ENCODE data around the gene FAM227B.
"Not testable (repeated sequence)": the region's sequence is repeated elsewhere in the genome, so short reads cannot be mapped to it uniquely, and the experiment has no call there.

The FAM227B gene

DNA sequence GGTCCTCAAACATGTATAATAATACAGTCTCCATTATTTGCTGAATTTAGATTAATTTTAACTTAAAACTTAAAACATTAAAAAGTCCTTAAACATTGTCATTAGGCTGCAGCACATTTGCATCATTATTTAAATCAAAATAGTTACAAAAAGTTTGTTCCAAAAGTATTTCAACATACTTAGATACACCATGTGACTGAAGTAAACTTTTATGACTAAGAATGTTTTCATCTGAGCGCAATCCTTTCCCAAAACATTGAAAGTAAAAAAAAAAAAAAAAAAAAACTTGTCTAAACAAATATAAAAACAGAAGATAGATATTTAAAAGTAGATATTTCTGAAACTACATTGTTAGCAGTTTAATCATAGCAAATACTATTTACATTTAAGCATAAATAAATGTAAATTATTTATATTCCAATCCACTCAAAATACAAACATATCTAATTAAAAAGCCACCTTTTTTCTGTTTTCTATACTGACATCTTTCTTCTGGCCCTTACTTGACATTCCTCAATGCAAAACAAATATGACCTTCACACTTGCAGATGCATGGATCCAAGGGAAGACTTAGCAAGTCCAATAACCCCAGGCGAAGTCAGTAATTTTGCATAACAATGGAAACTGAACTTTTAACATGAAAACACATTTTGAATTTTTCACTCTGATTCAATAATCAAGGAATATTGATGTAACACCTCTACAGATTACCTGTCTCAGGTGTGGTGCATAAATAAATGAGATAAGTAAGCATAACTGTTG lies 10.3 kb downstream of the FAM227B start:
- no peak for DNase-seq (ENCODE audit: low spot score)

DNA sequence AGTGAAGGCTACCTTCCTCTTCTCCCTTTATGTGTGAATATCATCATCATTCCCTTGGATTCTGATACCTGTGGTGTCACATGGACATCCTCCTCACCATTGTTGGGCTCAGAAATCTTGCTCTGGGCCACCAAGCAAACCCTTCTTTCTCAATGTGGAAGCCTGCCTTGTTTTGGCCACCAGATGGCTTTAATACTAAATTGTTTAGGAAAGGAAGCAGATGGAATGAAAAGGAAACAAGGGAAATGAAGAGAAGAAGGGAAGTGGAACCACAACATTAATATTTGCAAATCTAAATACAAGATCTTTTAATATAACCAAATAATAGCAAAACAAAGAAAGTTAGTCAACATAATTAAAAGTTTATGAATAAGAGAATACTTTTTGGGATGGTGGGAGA lies 14.0 kb downstream of the FAM227B start:
- DNase-seq (ENCODE audit: low spot score), result no peak

DNA sequence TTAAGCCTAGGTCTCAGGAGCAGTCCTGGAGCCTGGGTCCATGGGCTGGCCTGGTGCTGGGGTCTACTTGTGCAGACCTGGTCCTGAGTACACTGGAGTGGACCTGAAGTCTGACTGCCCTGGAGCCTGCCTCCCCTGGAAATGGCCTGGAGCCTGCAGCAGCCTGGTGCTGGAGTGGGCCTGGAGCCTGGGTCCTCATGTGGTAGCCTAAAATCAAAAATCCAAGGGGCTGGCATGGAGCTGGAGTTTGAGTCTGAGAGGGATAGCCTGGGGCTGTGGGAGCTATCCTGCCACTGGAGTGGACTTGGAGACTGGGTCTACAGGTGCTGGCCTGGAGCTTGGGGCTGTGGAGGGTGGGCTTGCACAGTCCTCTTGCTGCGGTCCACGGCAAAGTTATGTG lies 15.0 kb downstream of the FAM227B start:
- DNase-seq (ENCODE audit: low spot score), result no peak

DNA sequence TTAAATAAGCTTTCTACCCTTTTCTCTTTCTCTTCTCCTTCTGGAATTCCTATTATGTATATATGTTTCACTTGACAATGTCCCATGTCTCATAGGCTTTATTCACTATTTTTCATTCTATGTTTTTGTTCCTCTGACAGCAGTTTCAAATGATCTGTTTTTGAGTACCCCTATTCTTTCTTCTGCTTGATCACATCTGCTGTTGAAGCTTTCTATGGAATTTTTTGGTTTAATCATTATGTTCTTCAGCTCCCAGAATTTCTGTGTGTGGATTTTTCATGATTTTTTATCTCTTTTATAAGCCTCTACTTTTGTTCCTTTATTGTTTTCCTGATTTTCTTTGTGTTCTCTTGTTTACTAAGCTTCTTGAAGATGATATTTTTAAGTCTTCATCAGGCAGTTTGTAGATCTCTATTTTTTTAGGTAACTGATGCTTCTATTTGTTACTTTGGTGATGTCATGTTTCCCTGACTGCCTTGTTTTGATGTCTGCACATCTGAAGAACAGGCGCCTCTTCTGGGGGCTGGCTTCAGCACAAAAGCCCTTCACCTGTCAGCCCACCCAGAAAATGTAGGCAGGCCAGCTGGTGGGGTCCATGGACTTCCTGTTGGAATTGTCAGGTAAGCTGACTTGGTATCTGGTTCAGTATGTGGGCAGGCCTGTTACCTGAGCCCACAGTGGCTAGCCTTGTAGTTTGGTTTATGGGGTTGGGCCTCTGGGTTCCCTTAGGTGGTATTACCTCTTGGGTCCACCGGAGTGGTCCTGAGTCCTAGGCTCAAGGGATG lies 15.8 kb downstream of the FAM227B start:
- DNase-seq (ENCODE audit: low spot score), result no peak

DNA sequence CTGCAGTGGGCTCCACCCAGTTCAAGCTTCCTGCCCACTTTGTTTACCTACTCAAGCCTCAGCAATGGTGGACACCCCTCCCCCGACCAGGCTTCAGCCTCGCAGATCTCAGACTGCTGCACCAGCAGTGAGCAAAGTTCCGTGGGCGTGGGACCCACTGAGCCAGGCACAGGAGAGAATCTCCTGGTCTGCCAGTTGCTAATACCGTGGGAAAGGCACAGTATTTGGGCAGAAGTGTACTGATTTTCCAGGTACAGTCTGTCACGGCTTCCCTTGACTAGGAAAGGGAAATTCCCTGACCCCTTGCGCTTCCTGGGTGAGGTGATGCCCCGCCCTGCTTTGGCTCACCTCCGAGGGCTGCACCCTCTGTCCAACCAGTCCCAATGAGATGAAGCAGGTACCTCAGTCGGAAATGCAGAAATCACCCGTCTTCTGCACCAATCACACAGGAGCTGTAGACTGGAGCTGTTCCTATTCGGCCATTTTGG lies 27.7 kb downstream of the FAM227B start:
- not testable (repeated sequence) for DNase-seq (ENCODE audit: low spot score)

DNA sequence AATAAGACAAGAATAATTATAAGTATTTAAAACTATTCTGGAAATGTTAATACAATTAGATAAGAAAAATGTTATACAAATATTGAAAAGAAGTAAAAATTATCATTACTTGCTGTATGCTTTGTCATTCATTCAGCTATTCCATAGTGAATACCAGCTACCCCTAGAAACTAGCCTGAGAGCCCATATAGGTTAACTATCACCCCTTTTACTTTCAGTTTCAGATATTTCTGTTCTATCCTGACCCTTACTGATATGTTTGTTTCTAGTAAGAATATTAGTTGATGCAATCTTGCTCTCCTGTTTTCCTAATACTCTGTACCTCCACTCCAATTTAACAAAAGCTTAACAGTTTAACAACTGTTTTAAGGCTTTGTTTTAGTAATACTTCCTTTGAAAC lies 31.6 kb downstream of the FAM227B start:
- DNase-seq (ENCODE audit: low spot score), result no peak

DNA sequence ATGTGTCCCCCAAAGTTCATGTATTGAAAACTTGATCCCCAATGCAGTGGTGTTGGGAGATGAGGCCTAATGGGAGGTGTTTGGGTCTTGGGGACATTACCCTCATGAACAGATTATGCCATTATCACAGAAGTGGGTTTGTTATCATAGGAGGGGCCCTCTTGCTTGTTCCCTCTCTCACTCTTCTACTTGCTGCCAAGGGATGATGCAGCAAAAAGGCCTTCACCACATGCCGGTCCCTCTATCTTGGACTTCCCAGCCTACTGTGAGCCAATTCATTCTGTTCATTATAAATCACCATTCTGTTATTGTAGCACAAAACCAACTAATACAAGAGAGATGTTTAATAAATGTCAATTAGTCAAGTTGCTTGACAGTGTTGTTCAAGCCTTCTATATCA lies 47.2 kb downstream of the FAM227B start:
- no peak for DNase-seq (ENCODE audit: low spot score)

DNA sequence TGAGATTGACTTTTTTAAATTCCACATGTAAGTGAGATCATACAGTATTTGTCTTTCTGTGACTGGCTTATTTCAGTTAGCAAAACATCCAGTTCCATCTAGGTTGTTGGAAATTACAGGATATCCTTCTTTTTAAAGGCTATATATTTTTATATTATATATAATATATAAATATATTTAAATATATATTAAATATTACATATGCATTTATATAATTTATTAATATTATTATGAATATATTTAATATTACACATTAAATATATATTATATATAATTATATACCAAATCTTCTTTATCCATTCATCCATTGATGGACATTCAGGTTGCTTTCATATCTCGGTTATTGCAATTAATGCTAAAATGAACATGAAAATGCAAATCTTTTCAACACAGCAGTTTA lies 49.9 kb downstream of the FAM227B start:
- no peak for DNase-seq (ENCODE audit: low spot score)

DNA sequence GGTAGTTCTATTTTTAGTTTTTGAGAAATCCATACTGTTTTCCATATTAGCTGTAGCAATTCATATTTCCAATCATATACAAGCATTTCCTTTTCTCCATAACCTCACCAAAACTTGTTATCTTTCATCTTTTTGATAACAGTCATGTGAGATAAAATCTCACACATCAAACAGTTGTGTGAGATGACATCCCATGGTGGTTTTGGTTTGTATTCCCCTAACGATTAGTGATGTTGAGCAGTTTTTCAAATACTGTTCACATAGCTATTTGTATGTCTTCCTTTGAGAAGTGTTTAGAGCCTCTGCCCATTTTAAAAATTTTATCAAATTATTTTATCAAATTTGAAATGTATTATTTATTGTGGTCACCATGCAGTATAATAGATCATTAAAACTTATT lies 50.4 kb downstream of the FAM227B start:
- no peak for DNase-seq (ENCODE audit: low spot score)

DNA sequence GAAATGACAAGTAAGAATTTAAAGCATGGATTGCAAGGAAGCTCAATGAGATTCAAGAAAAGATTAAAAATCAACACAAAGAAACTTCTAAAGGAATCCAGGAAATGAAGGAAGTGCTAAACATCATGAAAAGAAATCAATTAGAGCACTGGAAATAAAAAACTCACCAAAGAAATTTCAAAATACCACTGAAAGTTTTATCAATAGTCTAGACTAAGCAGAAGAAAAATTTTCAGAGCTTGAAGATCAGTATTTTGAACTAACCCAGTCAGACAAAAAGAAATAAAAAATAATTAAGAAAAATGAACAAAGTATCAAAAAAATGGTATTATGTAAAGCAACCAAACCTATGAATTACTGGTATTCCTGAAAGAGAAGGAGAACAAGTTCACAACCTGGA lies 60.6 kb downstream of the FAM227B start:
- DNase-seq (ENCODE audit: low spot score), result no peak

DNA sequence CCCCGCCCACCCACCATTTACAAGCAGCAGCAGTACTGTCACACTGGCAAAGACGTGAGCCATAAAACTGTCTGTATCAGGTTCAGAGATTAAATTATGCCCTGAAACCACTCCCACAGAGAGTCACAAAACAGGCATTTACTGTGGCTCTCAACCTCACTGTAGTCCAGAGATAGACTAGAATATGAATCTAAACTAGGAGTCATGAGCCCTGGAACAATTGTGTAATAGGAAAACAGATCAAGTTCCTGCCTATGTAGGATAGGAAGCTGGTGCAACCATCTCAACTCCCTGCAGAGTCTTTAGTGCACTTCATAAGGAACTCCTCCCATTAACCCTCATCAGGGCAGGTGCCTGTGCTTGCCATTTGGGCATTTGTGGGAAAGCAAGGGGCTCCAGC lies 61.7 kb downstream of the FAM227B start:
- no peak for DNase-seq (ENCODE audit: low spot score)

DNA sequence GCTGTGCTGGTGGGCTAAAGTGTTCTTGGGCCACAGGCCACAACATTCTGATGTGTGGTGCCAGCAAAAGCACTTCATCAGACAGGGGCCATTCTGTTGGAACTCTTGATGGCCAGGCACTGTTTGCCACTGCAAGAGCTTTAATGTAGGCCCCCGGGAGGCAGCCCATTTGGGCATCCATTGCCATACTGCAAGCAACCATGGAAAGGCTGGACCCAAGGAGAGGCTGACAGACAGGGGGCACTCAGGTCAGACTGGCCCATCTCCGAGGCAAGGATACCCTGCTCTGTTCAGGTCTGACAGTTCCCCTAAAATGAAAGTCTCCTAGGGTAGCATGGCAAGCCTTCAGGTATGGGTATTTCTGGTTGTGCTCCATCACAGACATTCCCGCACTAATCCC lies 64.2 kb downstream of the FAM227B start:
- no peak for DNase-seq (ENCODE audit: low spot score)

DNA sequence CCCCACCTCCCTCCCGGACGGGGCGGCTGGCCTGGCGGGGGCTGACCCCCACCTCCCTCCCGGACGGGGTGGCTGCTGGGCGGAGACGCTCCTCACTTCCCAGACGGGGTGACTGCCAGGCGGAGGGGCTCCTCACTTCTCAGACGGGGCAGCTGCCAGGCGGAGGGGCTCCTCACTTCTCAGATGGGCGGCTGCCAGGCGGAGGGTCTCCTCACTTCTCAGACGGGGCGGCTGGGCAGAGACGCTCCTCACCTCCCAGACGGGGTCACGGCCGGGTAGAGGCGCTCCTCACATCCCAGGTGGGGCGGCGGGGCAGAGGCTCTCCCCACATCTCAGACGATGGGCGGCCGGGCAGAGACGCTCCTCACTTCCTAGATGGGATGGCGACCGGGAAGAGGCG lies 70.3 kb downstream of the FAM227B start:
- not testable (repeated sequence) for DNase-seq (ENCODE audit: low spot score)

DNA sequence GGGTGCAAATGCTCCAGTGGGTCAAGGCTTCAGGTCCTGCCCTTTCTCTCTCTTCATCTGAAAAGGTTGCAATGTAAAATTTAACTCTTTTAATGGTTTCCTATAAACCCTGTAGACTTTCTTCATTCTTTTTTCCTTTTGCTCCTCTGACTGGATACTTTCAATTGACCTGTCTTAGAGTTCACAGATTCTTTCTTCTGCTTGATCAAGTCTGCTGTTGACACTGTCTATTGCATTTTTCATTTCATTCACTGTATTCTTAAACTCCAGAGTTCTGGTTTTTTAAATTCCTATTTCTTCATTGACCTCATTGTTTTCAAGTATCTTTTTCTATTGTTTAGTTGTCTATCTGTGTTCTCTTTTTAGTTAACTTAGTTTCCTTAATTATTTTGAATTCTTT lies 82.1 kb downstream of the FAM227B start:
- no peak for DNase-seq (ENCODE audit: low spot score)

DNA sequence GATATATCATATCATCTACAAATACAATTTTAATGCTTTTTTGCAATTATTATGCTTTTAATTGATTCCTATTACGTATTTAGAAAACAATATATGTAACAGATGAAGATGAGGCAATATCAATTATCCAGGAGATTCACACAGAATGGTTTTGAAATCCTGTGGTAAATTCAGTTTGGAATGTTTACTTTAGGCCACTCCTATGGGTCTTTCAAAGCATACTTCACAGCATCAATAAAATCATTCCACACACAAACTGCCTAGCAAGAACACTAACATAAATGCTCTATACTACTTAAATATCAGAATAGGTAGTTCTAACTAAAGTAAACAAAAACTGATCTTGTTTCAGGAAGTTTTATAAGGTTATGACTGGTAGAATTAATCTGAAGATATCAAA lies 90.5 kb downstream of the FAM227B start:
- DNase-seq (ENCODE audit: low spot score), result no peak

DNA sequence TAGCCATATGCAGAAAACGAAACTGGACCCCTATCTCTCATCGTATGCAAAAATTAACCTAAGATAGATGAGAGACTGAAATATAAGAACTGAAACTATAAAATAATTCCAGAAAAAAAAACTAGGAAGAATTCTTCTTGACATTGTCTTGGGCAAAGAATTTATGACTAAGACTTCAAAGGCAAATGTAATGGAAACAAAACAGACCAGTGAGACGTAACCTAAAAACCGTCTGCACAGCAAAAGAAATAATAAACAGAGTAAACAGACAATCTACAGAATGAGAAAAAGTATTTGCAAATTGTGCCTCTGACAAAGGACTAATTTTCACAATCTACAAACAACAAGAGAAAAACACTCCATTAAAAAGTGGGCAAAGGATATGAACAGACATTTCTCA lies 92.3 kb downstream of the FAM227B start:
- no peak for DNase-seq (ENCODE audit: low spot score)

DNA sequence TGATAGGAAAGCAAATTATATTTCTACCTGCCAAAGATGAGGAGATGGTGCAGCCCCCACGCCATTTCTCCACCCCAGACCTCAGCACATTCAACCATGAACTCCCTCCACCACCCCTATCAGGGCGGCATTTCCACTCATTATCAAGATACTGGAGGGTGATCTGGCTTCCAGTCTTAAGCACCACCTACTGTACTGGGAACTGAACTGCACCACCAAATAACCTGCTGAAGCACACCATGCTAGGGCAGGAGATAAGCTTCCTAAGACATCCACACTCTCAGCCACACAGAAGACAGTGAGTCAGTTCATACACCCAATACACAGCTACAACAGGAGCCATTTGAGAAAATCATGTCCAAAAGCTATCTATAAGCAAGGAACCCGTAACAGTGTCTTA lies 98.8 kb downstream of the FAM227B start:
- no peak for DNase-seq (ENCODE audit: low spot score)

DNA sequence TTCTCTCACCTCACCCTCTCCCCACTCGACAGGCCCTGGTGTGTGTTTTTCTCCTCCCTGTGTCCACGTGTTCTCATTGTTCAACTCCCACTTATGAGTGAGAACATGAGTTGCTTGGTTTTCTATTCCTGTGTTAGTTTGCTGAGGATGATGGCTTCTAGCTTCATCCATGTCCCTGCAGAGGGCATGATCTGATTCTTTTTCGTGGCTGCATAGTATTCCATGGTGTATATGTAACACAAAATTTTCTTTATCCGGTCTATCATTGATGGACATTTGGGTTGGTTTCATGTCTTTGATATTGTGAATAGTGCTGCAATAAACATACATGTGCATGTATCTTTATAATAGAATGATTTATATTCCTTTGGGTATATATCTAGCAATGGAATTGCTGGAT lies 107.9 kb downstream of the FAM227B start:
- DNase-seq (ENCODE audit: low spot score), result not testable (repeated sequence)

DNA sequence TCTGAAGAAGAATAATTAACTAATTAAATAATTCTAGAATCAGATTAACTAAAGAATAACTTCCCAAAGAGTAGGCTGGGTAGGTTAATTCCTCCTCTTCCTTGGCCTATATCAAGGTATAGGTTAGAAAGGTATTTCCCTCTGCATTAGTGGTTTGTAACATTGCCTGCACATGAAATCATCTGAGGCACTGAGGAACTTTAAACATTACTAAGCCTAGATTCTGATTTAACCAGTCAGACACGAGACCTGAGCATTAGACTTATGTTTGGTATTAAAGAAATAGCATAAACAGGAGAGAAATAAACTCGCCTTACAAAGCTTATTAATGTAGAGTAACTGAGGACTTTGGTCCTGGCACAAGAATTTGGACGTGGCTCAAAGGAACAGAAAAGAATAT lies 113.4 kb downstream of the FAM227B start:
- DNase-seq (ENCODE audit: low spot score), result no peak

DNA sequence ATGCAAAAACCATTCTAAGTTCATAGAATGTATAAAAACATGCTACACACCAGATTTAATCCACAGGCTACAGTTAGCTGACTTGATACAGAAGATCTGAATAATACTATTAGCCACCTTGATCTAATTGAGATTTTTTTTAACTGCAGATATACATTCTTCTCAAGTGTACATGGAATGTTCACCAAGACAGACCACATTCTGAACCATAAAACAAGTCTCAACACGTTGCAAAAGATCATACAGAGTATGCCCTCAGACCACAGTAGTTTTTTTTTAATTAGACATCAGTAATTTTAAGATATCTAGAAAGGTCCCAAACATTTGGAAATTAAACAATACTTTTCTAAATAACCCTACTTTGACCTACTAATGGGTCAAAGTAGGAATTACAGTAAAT lies 114.3 kb downstream of the FAM227B start:
- no peak for DNase-seq (ENCODE audit: low spot score)

DNA sequence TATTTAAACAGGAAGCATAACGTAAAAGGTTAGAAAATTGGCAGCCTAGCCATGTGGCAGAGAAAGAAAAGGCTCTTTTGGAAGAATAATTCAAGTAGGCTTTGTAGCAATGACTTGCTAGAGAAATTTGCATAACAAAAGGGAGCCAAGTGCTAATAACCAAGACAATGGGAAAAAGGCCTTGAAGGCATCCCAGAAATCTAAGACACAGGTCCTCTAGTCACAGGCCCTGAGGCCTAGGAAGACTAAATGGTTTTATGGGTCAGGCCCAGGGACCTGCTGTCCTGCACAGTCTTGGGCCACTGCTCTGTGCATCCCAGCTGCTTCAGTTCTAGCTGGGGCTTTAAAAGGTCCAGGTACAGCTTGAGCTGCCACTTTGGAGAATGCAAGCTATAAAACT lies 119.0 kb downstream of the FAM227B start:
- DNase-seq (ENCODE audit: low spot score), result no peak

DNA sequence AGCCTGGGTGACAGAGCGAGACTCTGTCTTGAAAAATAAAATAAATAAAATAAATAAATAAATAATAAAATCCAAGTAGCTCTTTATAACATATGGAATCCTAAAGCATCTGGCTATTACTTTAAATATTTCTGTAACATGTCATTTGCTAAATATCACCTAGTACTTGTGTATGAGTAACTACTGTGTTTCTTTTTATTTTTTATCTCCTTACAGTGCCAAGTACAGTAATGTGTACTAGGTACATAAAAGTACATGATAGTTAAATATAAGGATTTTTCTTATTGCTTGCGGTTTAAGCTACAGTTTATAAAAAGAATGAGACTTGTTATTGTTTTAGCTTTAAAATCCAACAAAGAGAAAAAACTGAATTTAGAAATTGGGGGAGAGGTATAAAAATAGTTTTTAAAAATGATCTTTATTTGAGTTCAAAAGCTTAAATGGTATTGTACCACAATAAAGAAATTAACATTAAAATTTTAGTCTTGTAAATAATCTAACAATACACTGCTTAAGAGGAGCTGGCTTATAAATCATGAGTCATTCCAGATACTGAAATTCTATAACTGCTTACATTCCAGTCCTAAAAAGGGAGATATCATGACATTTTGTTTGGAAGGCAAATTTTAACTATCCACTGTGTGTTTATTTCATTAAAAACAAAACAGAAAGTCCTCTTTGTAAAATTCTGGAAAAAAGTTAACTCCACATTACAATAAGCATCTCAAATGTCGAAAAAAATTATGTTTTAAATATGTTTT lies 124.4 kb downstream of the FAM227B start:
- DNase-seq (ENCODE audit: low spot score), result no peak

DNA sequence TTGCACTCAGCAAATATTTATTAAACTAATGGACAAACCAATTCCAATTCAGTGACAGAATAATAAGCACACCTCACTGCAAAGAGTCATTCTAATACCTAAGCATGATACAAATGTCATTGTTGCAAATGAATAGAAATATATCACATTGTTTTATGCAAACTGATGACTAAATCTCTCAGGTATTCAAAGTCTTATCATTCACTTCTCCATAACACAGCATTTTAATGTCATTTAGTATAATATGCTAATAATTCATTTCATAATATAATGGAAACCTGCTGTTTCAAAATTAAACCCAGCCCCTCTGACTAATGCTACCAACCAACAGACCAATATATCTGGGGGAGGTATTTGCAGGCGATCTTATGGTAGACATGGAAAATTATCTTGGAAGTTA lies 125.8 kb downstream of the FAM227B start:
- no peak for DNase-seq (ENCODE audit: low spot score)
